HepG2 (cell line): ENCODE results near the gene MIDN. TPM values are rescaled to one million over a fixed set of nuclear protein-coding genes. Genes with fewer than 3 reads are reported as not detected.

Experiments used
- DBP ChIP-seq: sonication (generic); formaldehyde crosslinking; IDR thresholded peaks from 2 replicates; pipeline ENCODE4 v1.4.0; 2020; ENCODE audit warnings: missing genetic modification reagents; ENCODE audit errors: not compliant biosample characterization
- DR1 ChIP-seq: sonication (generic); formaldehyde crosslinking; IDR thresholded peaks from 2 replicates; pipeline ENCODE4 v1.8.0; 2021; ENCODE audit warnings: mild to moderate bottlenecking, missing genetic modification reagents, inconsistent platforms
- ERF ChIP-seq: IDR thresholded peaks from 2 replicates; pipeline ENCODE4 v1.6.1; 2018; ENCODE audit warnings: missing biosample characterization, missing genetic modification reagents
- KDM5B ChIP-seq: sonication (generic); formaldehyde crosslinking; IDR thresholded peaks from 2 replicates; pipeline ENCODE4 v1.4.0; 2020; ENCODE audit warnings: missing genetic modification reagents, mild to moderate bottlenecking, borderline replicate concordance
- KLF16 ChIP-seq, 2 experiments: sonication (generic) in 1 of 2; formaldehyde crosslinking in 1 of 2; IDR thresholded peaks; 2 replicates each; pipeline versions ENCODE4 v1.6.1 to v1.8.0; 2016 to 2023; ENCODE audit warnings: missing genetic modification reagents in 2 of 2, missing compliant biosample characterization in 1 of 2
- PHF21A ChIP-seq: sonication (generic); formaldehyde crosslinking; IDR thresholded peaks from 2 replicates; pipeline ENCODE4 v1.5.0; 2020; ENCODE audit warnings: mild to moderate bottlenecking, missing genetic modification reagents
- SP1 ChIP-seq, 2 experiments: fragments of 450-650 bp in 1 of 2; sonication (generic) in 1 of 2; formaldehyde crosslinking in 1 of 2; IDR thresholded peaks; 2 replicates each; pipeline versions ENCODE4 v1.4.0 to v1.6.1; 2016 to 2020; ENCODE audit warnings: missing genetic modification reagents in 1 of 2
- SP2 ChIP-seq: sonication (generic); formaldehyde crosslinking; IDR thresholded peaks from 2 replicates; pipeline ENCODE4 v1.5.1; 2020; ENCODE audit warnings: mild to moderate bottlenecking, missing genetic modification reagents
- TAF1 ChIP-seq: sonication (generic); formaldehyde crosslinking; IDR thresholded peaks from 2 replicates; pipeline ENCODE4 v1.4.0; 2020; ENCODE audit warnings: missing genetic modification reagents
- TEAD3 ChIP-seq: optimal IDR thresholded peaks from 2 replicates; pipeline ENCODE3; 2016; ENCODE audit warnings: borderline replicate concordance
- ZBTB37 ChIP-seq: sonication (generic); formaldehyde crosslinking; IDR thresholded peaks from 2 replicates; pipeline ENCODE4 v1.4.0; 2020; ENCODE audit warnings: mild to moderate bottlenecking, missing genetic modification reagents
- ZC3H4 ChIP-seq: sonication (generic); formaldehyde crosslinking; IDR thresholded peaks from 2 replicates; pipeline ENCODE4 v1.4.0; 2020; ENCODE audit warnings: missing genetic modification reagents, borderline replicate concordance
- ZHX2 ChIP-seq, 2 experiments: sonication (generic) in 1 of 2; formaldehyde crosslinking in 1 of 2; IDR thresholded peaks; 2 replicates each; pipeline versions ENCODE4 v1.6.1 to v1.9.0; 2014 to 2022; ENCODE audit warnings: antibody characterized with exemption in 1 of 2, borderline replicate concordance in 1 of 2, inconsistent platforms in 1 of 2, low read depth in 1 of 2, missing genetic modification reagents in 1 of 2
- ZNF343 ChIP-seq: sonication (generic); formaldehyde crosslinking; IDR thresholded peaks from 2 replicates; pipeline ENCODE4 v1.4.0; 2020; ENCODE audit warnings: mild to moderate bottlenecking, missing genetic modification reagents
- ZNF644 ChIP-seq: IDR thresholded peaks from 2 replicates; pipeline ENCODE4 v1.6.1; 2016; ENCODE audit warnings: low read depth
- ZNF761 ChIP-seq: sonication (generic); formaldehyde crosslinking; conservative IDR thresholded peaks from 2 replicates; pipeline ENCODE4 v1.4.0; 2020; ENCODE audit warnings: mild to moderate bottlenecking, missing genetic modification reagents
- ZNF784 ChIP-seq: sonication (generic); formaldehyde crosslinking; IDR thresholded peaks from 2 replicates; pipeline ENCODE4 v1.5.1; 2020; ENCODE audit warnings: missing genetic modification reagents, mild to moderate bottlenecking, borderline replicate concordance
- ZNF790 ChIP-seq: sonication (generic); formaldehyde crosslinking; IDR thresholded peaks from 2 replicates; pipeline ENCODE4 v1.8.0; 2022; ENCODE audit warnings: missing genetic modification reagents, mild to moderate bottlenecking, borderline replicate concordance
- ZSCAN25 ChIP-seq: sonication (generic); formaldehyde crosslinking; IDR thresholded peaks from 2 replicates; pipeline ENCODE4 v1.8.0; 2022; ENCODE audit warnings: mild to moderate bottlenecking, missing genetic modification reagents
- ZSCAN30 ChIP-seq: sonication (generic); formaldehyde crosslinking; IDR thresholded peaks from 2 replicates; pipeline ENCODE4 v1.5.0; 2020; ENCODE audit warnings: mild to moderate bottlenecking, missing genetic modification reagents
- polyA plus RNA-seq, 8 experiments: library from polyadenylated mRNA; depleted of rRNA in 3 of 8; stranded (reverse) in 7 of 8; unstranded in 1 of 8; fragments of >200 nt; fragmentation: Illumina TruSeq in 4 of 8; extraction: Trizol in 4 of 8; gene quantifications; 2 replicates each; pipeline versions ENCODE4 v1.2.1 to v1.2.3, GENCODE V29; 2011 to 2016; ENCODE audit warnings: low read depth in 4 of 8, missing spikeins in 1 of 8, mixed read lengths in 1 of 8; ENCODE audit not compliant: insufficient read depth in 1 of 8
- total RNA-seq, 5 experiments: library from RNA; depleted of rRNA; stranded (reverse); fragments of >200 nt; fragmentation: Illumina TruSeq; extraction: Trizol; gene quantifications; 2 replicates each; pipeline ENCODE4 v1.2.3, GENCODE V29; 2016; ENCODE audit warnings: low read depth in 1 of 5

The MIDN gene
- total and polyA plus RNA-seq, 2 of the 13 experiments (the other 11 are each of a cell fraction or from before 2014, with no cell fraction given) = 8.4 to 18.0 TPM

- TF ChIP-seq ZNF343 (CRISPR knock-in tag) (no peak), ZSCAN25 (CRISPR knock-in tag) (peak; percentile 78; the same call in 1 of the 2 replicates), ZNF790 (CRISPR knock-in tag) (0 out of 2 replicates have a peak, but pooled peaks have one; percentile 69), KLF16 (CRISPR knock-in tag; IDR thresholded peaks at IDR 0.05) (peak in 1 of 2 experiments; percentile 58; a peak in 1 of 4 replicates), ZBTB37 (no peak), KDM5B (CRISPR knock-in tag) (no peak; the same call in 1 of the 2 replicates), ZNF644 (no peak), ZNF761 (CRISPR knock-in tag) (peak; percentile 29; the same call in 1 of the 2 replicates), ZSCAN30 (CRISPR knock-in tag) (no peak), ZHX2 (IDR thresholded peaks at IDR 0.05; ENCODE audit: low read depth) (no peak), ZHX2 (CRISPR knock-in tag; IDR thresholded peaks at IDR 0.05; ENCODE audit: borderline replicate concordance) (no peak), ZC3H4 (CRISPR knock-in tag) (0 out of 2 replicates have a peak, but pooled peaks have one; percentile 46), TAF1 (CRISPR knock-in tag) (peak; percentile 76; the same call in 1 of the 2 replicates), SP1 (IDR thresholded peaks at IDR 0.05) (no peak), SP1 (CRISPR knock-in tag; IDR thresholded peaks at IDR 0.05) (peak; percentile 41), TEAD3 (CRISPR knock-in tag) (peak; percentile 4), SP2 (peak; percentile 39; the same call in 1 of the 2 replicates), ZNF784 (CRISPR knock-in tag) (peak; percentile 42; the same call in 1 of the 2 replicates), DBP (peak; percentile 33), ERF (CRISPR knock-in tag) (peak; percentile 31; the same call in 1 of the 2 replicates), PHF21A (CRISPR knock-in tag) (peak; percentile 62; the same call in 1 of the 2 replicates), DR1 (peak; percentile 86)
These were observed at the start of gene MIDN (continued) for GRCh38 chr19:1248139-1248785.
